Heart left ventricle (tissue), 13 donors: ENCODE results near the gene MEX3D.

Experiments
- POLR2A ChIP-seq, 2 donors: fragments of 450-650 bp; IDR thresholded peaks; one replicate each; pipeline ENCODE4 v1.6.1; 2017; ENCODE audit warnings: antibody characterized with exemption in 2 of 2, mild to moderate bottlenecking in 2 of 2, moderate library complexity in 2 of 2
- TF ChIP-seq, protein P1 (sequence below), 12 donors: fragments of 200-600 bp; sonication (generic) in 4 of 12; IDR thresholded peaks; one replicate each; pipeline versions ENCODE4 v1.5.0 to v1.8.0; 2018 to 2022; ENCODE audit warnings: antibody characterized with exemption in 12 of 12, mild to moderate bottlenecking in 5 of 12
- donor health status: ischemic (EF 13 %, LVEDD 7.1; RV severe dilation, severe dysfunction).
- donor health status: DM: no; HTN: yes; CAD: no.
- donor health status: DM: no; HTN: no; CAD: no.
- donor health status: ischemic (EF 25% LVEDD 6.9; RV normal size, moderate dysfunction).
- donor health status: ischemic (EF 25% LVEDD 5.7; RV mildly dilated, moderate dysfunction).
- donor health status: ischemic (EF 35%, LVEDD 5.7; RV mildly dilated, moderate dysfunction).
- donor health status: nonischemic (EF 11% LVEDD 7.7; RV severe dilation, severe dysfunction).
- donor health status: DM: yes; HTN: yes; CAD: no.
- donor health status: PGD.
- donor health status: ischemic (EF 29% LVEDD 5.4; RV normal size, mild dysfunction).
- donor health status: nonischemic (EF 23%, LVEDD 6.1; RV moderate dilation, normal function).

DNA sequence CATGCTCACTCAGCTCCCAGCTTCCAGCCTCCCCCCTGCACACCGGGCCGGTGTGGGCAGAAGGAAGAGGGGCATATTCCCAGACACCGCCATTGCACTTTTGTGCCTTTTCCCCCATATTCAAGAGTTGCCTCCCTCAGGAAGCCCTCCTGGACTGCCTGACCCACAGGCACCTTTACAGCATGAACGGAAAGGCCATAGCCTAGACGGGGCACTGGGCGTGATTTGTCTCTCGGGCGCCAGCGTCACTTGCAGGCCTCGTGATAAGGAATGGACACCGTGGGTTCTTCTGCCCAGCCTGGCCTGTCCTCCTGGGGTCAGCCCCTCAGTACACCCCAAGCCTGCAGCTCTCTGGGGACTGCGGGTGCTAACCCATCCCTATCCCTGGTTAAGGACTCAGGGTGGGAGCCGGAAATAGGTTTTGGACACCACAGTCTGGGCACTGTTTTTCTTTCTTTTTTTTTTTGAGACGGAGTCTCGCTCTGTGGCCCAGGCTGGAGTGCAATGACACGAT lies 38.1 kb upstream of the MEX3D start:
- TF ChIP-seq, protein P1, sequence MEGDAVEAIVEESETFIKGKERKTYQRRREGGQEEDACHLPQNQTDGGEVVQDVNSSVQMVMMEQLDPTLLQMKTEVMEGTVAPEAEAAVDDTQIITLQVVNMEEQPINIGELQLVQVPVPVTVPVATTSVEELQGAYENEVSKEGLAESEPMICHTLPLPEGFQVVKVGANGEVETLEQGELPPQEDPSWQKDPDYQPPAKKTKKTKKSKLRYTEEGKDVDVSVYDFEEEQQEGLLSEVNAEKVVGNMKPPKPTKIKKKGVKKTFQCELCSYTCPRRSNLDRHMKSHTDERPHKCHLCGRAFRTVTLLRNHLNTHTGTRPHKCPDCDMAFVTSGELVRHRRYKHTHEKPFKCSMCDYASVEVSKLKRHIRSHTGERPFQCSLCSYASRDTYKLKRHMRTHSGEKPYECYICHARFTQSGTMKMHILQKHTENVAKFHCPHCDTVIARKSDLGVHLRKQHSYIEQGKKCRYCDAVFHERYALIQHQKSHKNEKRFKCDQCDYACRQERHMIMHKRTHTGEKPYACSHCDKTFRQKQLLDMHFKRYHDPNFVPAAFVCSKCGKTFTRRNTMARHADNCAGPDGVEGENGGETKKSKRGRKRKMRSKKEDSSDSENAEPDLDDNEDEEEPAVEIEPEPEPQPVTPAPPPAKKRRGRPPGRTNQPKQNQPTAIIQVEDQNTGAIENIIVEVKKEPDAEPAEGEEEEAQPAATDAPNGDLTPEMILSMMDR (IDR thresholded peaks at IDR 0.05) = peak in 1 of 12 donors; percentile 3
- TF ChIP-seq POLR2A (IDR thresholded peaks at IDR 0.05) = no peak
